Measurements from ENCODE around the gene WDR19.

The WDR19 gene

DNA sequence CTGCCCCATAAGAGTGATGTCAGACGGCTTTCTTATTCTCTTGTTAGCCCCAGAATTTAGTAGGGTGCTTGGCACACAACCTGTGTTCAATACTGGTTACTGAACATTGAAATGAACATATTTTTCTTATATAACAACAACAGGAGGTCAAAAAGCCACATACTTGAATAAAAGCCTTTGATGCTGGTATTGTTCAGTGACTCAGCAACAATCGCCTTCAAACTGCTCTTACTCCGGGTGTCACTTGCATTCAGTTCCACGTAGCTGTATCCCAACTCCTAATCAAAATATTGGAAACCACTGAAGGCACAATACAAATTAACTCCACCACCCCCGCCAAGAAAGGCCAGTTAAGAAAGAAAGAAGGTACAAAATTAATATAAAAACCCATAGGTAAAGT is 122.3 kb downstream of the WDR19 start:
- DNase-seq: no peak

DNA sequence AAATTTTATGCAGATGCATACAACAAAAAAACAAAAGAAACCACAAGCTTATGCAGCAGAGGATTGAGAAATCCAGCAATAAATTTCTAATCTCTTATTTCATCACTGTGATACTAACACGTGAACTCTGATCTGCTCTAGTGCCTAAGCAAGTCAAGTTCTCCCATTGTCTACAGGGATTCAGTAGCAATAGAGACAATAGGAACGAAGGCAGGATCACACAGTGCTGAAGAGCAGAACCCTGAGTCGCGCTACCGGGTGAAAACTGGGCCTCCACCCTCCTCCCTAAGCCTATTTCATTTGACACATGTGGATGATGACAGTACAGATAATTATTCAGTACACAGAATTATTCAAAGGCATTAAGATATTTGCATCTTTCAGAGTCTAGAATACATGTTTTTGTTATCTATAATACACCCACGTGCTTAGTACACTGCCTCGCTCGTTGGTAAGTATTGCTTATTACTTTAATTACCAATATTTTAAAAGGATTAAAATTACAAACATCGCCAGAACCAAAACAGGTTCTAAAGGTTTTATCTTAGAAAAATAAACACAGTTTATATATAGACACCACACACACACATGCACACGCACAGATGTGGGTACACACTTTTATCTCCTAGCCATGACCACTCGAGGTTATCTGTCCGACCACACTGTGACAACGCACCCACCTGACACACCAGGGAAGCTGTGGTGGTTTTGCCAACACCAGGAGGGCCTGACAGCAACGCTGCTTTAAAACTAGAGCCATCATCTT is 123.8 kb downstream of the WDR19 start:
- no peak for DNase-seq

DNA sequence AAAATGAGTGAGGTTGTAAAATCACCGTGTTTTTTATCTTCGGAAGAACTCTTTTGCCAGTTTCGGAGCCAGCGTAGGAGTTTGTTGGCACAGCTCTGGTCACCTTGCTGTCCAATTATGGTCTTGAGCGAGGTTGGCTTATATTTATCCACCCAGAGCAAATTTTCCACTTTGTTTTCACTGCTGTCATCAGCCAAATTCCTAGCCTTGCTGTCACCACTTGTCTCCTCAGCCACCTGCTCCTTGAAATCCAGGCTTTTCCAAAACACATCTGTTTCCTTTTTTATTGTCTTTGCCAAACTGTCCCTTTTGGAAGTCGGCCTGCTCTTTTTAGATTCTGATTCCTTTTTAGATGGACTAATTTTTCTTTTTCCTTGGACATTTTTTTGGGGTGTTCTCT is 126.3 kb downstream of the WDR19 start:
- no peak for DNase-seq

- no peak for DNase-seq
Observed at GRCh38 chr4:39312816-39313215, 130.5 kb downstream of the WDR19 start.

DNA sequence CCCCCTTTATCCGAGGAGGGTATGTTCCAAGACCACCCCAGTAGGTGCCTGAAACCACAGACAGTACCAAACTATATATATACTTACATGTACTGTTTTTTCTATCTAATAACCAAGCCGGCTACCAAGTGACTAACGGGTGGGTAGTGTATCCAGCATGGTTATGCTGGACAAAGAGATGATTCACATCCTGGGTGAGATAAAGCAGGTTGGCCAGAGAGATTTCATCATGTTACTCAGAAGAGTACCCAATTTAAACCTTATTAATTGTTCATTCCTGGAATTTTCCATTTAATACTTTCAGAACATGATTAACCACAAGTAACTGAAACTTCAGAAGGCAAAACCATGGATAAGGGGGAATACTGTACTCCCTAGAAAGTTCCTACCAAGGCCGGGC is 137.3 kb downstream of the WDR19 start:
- DNase-seq: no peak

GRCh38 chr4:39320381-39321115 is 138.2 kb downstream of the WDR19 start:
- DNase-seq: no peak

DNA sequence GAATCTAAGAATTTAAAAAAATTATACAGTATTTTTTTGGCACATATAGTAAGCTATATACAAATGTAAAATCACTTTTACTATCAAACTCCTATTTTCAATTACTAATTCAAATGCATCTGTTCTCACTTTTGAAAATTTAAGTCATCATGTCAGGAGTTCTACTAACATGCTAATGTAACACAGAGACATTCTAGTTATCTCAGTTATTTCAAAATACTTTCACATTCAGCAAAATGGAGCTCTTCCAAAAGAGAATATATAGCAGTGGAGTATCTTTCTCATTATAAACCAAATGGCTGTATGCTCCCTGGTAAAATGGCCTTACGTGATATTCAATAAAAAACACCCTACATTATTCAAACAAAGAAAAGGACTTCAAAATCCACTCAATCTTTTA is 141.5 kb downstream of the WDR19 start:
- no peak for DNase-seq

DNA sequence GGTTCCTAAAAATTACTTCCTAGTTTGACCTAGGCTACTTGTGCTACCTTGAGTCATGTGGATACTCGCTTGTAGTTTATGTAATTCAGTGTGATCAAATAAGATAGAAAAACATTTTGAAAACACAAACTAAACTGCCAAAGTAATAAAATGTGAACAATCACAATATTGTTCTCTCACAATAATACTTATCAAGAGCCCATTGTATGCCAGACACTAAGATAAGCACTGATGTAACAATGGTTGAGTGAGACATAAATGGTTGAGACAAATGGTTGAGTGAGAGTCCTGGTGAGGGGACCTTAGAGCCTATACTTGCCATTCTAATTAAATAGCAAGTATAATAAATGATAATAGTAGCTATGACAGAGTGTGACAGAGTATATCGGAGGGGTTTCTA is 142.1 kb downstream of the WDR19 start:
- no peak for DNase-seq

DNA sequence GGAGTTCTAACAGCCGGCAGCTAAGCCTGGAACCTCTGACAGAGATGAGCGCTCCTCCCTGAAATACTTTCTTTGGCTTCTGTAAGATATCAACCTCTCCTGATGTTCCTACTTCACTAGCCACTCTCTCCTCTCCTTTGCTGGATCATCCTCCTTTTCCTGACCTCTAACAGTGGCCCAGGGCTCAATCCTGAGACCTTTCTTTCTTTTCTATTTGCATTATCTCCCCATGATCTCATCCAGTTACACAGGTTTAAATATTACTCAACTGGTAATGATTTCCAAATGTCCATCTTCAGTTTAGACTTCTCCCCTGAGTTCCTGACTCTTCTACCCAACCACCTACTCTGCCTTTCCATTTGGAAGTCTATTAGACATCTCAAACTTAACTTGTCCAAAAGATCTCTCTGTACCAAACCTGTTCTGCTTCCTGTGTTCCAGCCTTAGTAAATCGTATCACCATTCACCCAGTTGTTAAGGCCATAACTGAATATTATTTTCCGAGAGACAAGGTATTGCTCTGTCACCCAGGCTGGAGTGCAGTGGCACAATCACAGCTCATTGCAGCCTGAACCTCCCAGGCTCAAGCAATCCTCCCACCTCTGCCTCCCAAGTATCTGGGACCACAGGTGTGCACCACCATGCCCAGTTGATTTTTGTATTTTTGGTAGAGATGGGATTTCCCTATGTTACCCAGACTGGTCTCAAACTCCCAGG is 142.7 kb downstream of the WDR19 start:
- no peak for DNase-seq

DNA sequence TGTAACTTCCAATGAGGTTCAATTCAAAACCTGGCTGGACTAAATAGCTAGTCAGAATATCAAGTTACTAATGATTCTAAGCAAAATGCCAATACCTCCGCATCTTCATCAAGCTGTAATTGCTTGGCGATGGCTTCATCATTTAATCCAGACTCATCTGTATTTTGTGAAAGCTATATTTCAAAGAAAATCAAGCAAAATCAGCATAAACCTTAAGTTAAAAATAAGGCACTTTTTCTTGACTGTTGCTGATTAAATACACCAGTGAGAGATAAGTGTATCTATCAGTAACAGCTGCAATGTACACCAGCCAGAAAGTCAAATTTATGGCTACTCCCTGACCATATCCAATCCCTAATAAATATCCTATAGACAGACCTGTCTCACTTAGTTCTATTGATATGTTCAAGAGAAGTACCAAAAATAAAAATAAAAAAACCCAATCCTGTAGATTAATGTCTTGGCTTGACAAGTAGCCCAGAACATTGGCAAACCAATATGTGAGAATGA is 144.2 kb downstream of the WDR19 start:
- DNase-seq: no peak

DNA sequence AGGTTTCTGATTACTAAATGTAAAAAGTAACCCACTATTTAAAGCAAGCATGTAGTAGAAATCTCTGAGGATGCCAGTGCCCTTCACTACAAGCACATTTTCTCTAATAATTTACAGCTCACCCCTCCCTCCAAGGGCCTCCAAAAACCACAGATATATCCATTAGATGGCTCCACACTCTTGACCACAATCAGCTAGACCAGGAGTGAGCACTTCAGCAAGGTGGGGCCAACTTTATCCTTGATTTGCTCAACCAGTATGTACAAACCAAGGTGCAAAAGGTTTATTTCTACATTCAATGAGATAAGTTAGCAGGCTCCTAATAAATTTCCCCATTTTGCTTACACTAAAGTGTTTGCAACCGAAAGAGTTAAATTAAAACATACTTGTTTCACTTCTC is 148.0 kb downstream of the WDR19 start:
- no peak for DNase-seq

- no peak for DNase-seq
Observed at GRCh38 chr4:39331191-39331590, 148.9 kb downstream of the WDR19 start.
